Left renal pelvis (tissue), 4 donors: ENCODE measurements around the gene BPIFB2. TPM values are rescaled to one million over a fixed set of nuclear protein-coding genes. Genes with fewer than 3 reads are reported as not detected.
"Not testable (repeated sequence)": the region's sequence is repeated elsewhere in the genome, so short reads cannot be mapped to it uniquely, and the experiment has no call there.

ENCODE experiments used
- DNase-seq, 4 donors: peaks; one replicate each; pipeline ENCODE4 v3.0.0-alpha.2; 2013; ENCODE audit warnings: low read depth in 4 of 4, low spot score in 3 of 4
- polyA plus RNA-seq, 4 donors: library from polyadenylated mRNA; unstranded; fragments of 120-200 nt; gene quantifications; one replicate each; pipeline ENCODE4 v1.2.1, GENCODE V29; 2013; ENCODE audit not compliant: insufficient read length in 4 of 4

The BPIFB2 gene
- polyA plus RNA-seq, 4 donors, result not detected

- no peak for DNase-seq
Measured at GRCh38 chr20:32970115-32970972, 37.2 kb upstream of the BPIFB2 start.

GRCh38 chr20:32970973-32971300 is 36.6 kb upstream of the BPIFB2 start:
- no peak for DNase-seq

- no peak for DNase-seq
Measured at GRCh38 chr20:32971703-32972161, 35.8 kb upstream of the BPIFB2 start.

- no peak for DNase-seq
Measured at GRCh38 chr20:32972181-32973076, 35.1 kb upstream of the BPIFB2 start.

- DNase-seq, result no peak
Measured at GRCh38 chr20:32973077-32973717, 34.3 kb upstream of the BPIFB2 start.

GRCh38 chr20:32974204-32975064 is 33.1 kb upstream of the BPIFB2 start:
- not testable (repeated sequence) for DNase-seq

GRCh38 chr20:32975121-32975520 is 32.4 kb upstream of the BPIFB2 start:
- DNase-seq, result not testable (repeated sequence)

- DNase-seq, result no peak
Measured at GRCh38 chr20:32975698-32976674, 31.5 kb upstream of the BPIFB2 start.

- no peak for DNase-seq
Measured at GRCh38 chr20:32976746-32977145, 30.8 kb upstream of the BPIFB2 start.

- DNase-seq, result no peak
Measured at GRCh38 chr20:32977281-32978008, 30.1 kb upstream of the BPIFB2 start.

- DNase-seq, result no peak
Measured at GRCh38 chr20:32978009-32978335, 29.5 kb upstream of the BPIFB2 start.

- no peak for DNase-seq
Measured at GRCh38 chr20:32979201-32979998, 28.1 kb upstream of the BPIFB2 start.

- no peak for DNase-seq
Measured at GRCh38 chr20:32980131-32980941, 27.2 kb upstream of the BPIFB2 start.

- no peak for DNase-seq
Measured at GRCh38 chr20:32980990-32981389, 26.5 kb upstream of the BPIFB2 start.

GRCh38 chr20:32982617-32983458 is 24.7 kb upstream of the BPIFB2 start:
- DNase-seq, result peak in 2 of 4 donors; percentile 14 to 17
